Measurements from ENCODE around the gene SOCS7.

Gene SOCS7

DNA sequence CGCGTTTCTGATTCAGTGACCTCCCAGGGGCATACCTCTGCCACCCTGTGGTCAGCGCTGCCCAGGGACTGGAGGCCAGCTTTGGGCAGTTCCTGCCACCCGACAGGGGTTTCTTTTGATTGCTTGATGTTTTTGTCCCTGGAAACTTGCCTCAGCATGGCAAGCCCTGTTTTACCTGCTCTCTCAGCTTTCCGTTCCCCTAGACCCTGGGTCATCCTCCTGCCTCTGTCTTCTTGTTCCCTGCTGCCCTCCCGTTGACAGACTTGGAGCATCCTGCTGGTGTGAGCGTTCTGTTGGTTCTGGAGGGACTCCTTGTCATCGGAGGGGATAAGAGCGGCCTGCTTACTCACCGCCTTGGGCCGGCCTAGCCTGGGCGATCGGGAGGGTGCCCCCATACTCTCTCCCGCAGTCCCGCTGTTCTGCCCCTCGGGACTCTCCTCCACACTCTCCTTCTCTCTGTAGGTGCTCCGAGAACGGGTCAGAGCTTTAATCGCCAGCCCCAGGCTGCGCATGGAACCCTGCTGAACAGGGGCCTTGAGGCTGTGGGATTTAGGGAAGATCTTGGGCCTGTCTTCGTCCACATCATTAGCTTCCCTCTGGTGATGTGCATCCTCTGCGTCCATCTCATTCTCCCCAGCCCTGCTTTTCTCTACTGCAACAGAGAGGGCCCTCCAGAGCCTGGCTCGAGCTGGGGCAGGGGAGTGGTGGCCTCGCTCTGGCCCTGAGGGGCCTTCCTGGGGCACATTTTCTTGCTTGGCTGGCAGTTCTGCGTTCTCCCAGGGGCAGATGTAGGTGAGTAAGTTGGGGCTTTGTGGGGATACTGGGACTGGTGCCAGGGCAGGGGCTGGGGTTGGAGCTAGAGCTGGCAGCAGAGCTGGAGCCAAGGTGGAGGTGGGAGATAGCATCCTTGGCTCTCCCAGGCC is 21.6 kb upstream of the SOCS7 start:
- TF ChIP-seq EGR1 (IDR thresholded peaks at IDR 0.05): no peak
- TF ChIP-seq ZBTB7A (IDR thresholded peaks at IDR 0.05; ENCODE audit: low read depth): no peak
- TF ChIP-seq RAD21 (IDR thresholded peaks at IDR 0.05; ENCODE audit: low read depth): no peak
- TF ChIP-seq, protein P1, sequence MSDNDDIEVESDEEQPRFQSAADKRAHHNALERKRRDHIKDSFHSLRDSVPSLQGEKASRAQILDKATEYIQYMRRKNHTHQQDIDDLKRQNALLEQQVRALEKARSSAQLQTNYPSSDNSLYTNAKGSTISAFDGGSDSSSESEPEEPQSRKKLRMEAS (IDR thresholded peaks at IDR 0.05): no peak
- no peak for TF ChIP-seq TCF12 (IDR thresholded peaks at IDR 0.05; ENCODE audit: low read depth)

DNA sequence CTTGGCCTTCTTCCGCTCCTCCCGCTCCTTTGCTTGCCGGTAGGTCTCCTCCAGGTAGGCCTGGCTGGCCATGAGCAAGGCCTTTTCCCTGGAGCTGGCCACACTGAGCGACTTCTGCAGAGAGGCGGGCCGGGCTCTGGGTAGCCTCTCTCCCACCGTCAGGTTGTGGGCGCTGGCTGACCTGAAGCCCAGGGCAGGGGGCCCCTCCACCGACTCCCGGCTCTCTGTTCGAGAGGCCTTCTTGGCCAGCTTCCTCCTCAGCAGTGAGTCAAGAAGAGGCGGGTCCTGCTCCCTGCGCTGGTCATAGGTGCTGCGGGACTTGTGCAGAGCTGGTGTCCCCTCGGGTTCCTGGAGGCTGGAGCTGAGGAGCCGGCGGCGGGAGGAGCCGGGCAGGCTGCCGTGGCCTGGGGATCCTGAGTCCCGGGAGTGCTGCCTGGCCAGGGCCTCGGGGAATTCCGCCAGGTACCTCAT is 20.7 kb upstream of the SOCS7 start:
- no peak for TF ChIP-seq CEBPB (IDR thresholded peaks at IDR 0.05)
- TF ChIP-seq NFIC (IDR thresholded peaks at IDR 0.05): no peak

DNA sequence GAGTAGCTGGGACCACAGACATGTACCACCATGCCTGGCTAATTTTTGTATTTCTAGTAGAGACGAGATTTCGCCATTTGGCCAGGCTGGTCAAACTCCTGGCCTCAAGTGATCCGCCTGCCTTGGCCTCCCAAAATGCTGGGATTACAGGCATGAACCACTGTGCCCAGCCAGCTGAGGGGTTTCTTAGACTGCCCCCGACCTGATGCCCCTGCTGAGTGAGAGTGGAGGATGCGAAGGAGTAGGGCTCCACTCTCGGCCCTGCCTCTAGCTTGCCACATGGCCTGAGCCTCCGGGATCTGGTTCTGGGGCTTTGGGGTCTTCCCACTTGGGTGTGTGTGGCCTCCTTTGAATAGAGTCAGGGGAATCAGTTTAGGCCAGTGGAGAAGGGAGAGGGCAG is 18.9 kb upstream of the SOCS7 start:
- TF ChIP-seq TEAD4 (IDR thresholded peaks at IDR 0.05): no peak

DNA sequence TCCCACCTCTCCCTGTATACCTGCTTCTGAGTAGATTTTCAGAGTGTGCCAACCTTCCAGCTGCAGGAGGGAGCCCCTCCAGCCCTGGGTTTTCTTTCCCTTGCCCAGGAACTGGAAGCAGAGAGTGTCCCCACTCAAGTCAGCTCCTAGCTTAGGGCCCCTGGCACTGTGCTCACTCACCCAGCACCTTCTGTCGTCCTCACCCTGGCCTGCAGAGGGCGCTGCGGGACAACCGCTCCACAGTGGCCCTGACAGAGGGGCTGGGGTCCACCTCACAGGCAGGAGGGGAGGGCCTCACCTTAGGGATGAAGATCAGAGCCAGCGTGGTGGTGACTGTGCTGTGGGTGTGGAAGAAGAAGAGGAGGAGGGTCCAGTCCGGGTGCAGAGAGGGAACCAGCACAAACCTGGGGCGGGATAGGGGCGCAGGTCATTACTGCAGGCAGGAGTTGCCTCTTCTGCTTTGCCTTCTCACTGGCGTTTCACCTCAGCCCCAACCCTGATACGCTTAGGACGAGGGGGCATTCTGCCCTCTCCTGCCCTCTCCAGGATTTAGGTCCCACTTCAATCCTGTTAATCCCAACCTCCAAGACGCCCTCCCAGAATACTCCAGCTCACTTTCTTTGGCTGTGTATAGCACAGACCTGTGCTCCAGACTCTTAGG is 17.9 kb upstream of the SOCS7 start:
- TF ChIP-seq NFIC (IDR thresholded peaks at IDR 0.05) (no peak), TEAD4 (IDR thresholded peaks at IDR 0.05) (no peak), TCF12 (IDR thresholded peaks at IDR 0.05; ENCODE audit: low read depth) (no peak), ZBTB7A (IDR thresholded peaks at IDR 0.05; ENCODE audit: low read depth) (peak; percentile 69; the same call in 1 of the 2 replicates), TAF1 (IDR thresholded peaks at IDR 0.05; ENCODE audit: low read depth) (no peak), RAD21 (IDR thresholded peaks at IDR 0.05; ENCODE audit: low read depth) (peak; percentile 84)

DNA sequence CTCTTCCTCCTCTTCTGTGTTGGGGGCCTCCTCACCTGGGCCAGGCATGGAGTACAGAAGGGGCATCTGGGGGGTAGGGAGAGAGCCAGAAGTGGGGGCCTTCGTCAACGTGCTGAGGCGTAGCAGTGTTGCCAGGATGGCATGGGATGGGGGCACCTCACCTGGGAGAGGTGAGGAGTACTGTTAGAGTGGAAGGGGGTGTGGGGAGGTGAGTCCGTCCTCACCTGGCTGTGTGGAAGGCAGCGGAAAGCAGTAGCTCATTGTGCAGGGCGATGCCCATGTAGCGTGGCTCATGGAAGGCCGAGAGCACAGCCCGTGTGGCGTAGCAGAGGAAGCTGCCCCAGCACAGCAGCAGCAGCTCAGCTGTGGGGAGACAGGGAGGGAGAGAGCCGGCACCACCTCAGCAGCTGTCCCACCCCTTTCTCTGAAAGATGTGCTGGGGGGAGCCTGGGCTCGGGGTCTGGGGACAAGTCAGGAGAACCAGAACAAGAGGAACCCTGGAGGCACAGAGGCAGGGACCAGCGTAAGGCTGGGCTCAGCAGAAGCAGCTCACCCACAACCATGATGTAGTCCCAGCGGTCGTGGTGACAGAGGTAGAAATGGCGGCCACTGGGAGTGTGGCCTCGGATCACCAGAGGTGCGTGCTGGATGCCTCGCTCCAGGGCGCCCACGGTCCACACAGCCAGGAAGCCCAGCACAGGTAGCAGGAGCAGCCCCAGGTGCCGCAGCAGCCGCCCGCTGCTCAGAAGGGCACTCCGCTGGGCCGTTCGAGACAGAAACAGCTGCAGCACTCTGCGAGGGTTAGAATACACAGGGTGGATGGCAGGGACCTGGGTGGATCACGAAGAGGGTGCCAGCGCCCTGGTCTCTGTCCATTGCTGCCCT is 16.9 kb upstream of the SOCS7 start:
- TF ChIP-seq FOXM1 (IDR thresholded peaks at IDR 0.05; ENCODE audit: borderline replicate concordance, low read depth) (no peak), CREB1 (IDR thresholded peaks at IDR 0.05; ENCODE audit: low read depth) (no peak), TAF1 (IDR thresholded peaks at IDR 0.05; ENCODE audit: low read depth) (no peak)

DNA sequence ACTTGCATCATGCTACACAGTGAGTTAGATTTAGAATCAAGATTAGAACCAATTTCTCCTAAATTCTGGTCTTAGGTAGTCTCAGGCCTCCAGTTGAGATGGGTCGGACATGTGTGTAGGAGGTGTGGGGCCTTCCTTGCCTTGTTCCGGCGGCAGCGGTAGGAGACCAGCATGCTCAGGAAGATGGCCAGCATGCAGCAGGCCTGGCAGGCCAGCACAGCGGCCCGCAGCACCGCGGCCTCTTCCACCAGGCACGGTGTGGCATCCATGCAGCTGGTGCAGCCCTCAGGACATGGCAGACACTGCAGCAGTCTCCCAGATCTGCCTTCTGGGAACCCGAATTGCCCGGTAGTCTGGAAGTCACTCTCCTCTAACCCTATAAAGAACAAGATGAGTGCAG is 14.8 kb upstream of the SOCS7 start:
- TF ChIP-seq, protein P2, sequence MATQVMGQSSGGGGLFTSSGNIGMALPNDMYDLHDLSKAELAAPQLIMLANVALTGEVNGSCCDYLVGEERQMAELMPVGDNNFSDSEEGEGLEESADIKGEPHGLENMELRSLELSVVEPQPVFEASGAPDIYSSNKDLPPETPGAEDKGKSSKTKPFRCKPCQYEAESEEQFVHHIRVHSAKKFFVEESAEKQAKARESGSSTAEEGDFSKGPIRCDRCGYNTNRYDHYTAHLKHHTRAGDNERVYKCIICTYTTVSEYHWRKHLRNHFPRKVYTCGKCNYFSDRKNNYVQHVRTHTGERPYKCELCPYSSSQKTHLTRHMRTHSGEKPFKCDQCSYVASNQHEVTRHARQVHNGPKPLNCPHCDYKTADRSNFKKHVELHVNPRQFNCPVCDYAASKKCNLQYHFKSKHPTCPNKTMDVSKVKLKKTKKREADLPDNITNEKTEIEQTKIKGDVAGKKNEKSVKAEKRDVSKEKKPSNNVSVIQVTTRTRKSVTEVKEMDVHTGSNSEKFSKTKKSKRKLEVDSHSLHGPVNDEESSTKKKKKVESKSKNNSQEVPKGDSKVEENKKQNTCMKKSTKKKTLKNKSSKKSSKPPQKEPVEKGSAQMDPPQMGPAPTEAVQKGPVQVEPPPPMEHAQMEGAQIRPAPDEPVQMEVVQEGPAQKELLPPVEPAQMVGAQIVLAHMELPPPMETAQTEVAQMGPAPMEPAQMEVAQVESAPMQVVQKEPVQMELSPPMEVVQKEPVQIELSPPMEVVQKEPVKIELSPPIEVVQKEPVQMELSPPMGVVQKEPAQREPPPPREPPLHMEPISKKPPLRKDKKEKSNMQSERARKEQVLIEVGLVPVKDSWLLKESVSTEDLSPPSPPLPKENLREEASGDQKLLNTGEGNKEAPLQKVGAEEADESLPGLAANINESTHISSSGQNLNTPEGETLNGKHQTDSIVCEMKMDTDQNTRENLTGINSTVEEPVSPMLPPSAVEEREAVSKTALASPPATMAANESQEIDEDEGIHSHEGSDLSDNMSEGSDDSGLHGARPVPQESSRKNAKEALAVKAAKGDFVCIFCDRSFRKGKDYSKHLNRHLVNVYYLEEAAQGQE (IDR thresholded peaks at IDR 0.05; ENCODE audit: low read depth): no peak
- TF ChIP-seq CEBPB (IDR thresholded peaks at IDR 0.05) (no peak), FOXM1 (IDR thresholded peaks at IDR 0.05; ENCODE audit: borderline replicate concordance, low read depth) (no peak), RAD21 (IDR thresholded peaks at IDR 0.05; ENCODE audit: low read depth) (no peak), CREB1 (IDR thresholded peaks at IDR 0.05; ENCODE audit: low read depth) (no peak)

DNA sequence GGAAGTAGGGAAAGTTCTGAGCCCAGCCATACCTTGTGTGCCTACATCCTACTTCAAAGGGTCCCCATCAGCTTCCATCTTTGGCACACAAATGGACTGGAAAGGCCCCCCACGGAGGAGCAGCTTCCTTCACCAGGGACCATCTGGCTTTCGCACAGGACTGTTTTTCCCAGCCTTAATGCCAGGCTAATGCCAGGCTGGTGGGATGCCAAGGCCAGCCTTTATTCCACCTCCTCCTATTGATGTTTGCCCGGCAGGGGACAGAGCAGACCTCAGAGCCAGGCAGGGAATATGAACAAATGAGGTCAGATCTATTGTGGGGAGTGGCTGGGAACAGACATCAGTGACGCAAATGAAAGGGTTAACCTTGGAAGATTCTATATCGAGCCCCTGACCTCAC is 13.6 kb upstream of the SOCS7 start:
- TF ChIP-seq FOXM1 (IDR thresholded peaks at IDR 0.05; ENCODE audit: borderline replicate concordance, low read depth) (no peak), EGR1 (IDR thresholded peaks at IDR 0.05) (no peak), CREB1 (IDR thresholded peaks at IDR 0.05; ENCODE audit: low read depth) (no peak)
- TF ChIP-seq, protein P2 (IDR thresholded peaks at IDR 0.05; ENCODE audit: low read depth): no peak
- TF ChIP-seq, protein P3, sequence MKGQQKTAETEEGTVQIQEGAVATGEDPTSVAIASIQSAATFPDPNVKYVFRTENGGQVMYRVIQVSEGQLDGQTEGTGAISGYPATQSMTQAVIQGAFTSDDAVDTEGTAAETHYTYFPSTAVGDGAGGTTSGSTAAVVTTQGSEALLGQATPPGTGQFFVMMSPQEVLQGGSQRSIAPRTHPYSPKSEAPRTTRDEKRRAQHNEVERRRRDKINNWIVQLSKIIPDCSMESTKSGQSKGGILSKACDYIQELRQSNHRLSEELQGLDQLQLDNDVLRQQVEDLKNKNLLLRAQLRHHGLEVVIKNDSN (IDR thresholded peaks at IDR 0.05): no peak

Measured in Ishikawa (cell line).